Tibial artery (tissue), 4 donors: Measurements from ENCODE around the gene NFATC2IP.

ENCODE experiments used
- DNase-seq, 2 donors: peaks; one replicate each; pipeline ENCODE4 v3.0.0-alpha.2; 2019
- H3K27ac ChIP-seq, 2 donors: fragments of 200-600 bp; sonication (generic) in 1 of 2; 1 replicate in 1 of 2; 2 replicates in 1 of 2; pipeline ENCODE4 v1.5.1; 2018 to 2019; ENCODE audit warnings: mild to moderate bottlenecking in 1 of 2
- H3K27me3 ChIP-seq, 2 donors: fragments of 200-600 bp; sonication (generic) in 1 of 2; one replicate each; pipeline versions ENCODE4 v1.5.1 to v1.6.0; 2016 to 2019
- H3K36me3 ChIP-seq, 3 donors: fragments of 200-600 bp; sonication (generic) in 2 of 3; one replicate each; pipeline ENCODE4 v1.5.1; 2016 to 2019; ENCODE audit warnings: mild to moderate bottlenecking in 2 of 3
- H3K4me1 ChIP-seq, 4 donors: fragments of 200-600 bp; sonication (generic) in 2 of 4; 1 replicate in 3 of 4; 2 replicates in 1 of 4; pipeline ENCODE4 v1.5.1; 2016 to 2019
- H3K4me3 ChIP-seq, 2 donors: fragments of 200-600 bp; sonication (generic) in 1 of 2; 1 replicate in 1 of 2; 2 replicates in 1 of 2; pipeline ENCODE4 v1.5.1; 2018 to 2019; ENCODE audit warnings: mild to moderate bottlenecking in 2 of 2
- H3K9me3 ChIP-seq, 3 donors: fragments of 200-600 bp; sonication (generic) in 1 of 3; one replicate each; pipeline ENCODE4 v1.5.1; 2016 to 2019
- intact Hi-C: fragments of 100-400 bp; cut with DNase I; formaldehyde crosslinking; loops from one replicate; pipeline ENCODE4 v1.15.0; 2023; ENCODE audit warnings: low total_unique reads
- TF ChIP-seq, protein P1 (sequence below), 2 experiments: fragments of 200-600 bp in 1 of 2; fragments of 450-650 bp in 1 of 2; IDR thresholded peaks; one replicate each; pipeline ENCODE4 v1.5.1; 2017 to 2019; ENCODE audit warnings: antibody characterized with exemption in 2 of 2, mild to moderate bottlenecking in 1 of 2, moderate library complexity in 1 of 2

NFATC2IP gene

DNA sequence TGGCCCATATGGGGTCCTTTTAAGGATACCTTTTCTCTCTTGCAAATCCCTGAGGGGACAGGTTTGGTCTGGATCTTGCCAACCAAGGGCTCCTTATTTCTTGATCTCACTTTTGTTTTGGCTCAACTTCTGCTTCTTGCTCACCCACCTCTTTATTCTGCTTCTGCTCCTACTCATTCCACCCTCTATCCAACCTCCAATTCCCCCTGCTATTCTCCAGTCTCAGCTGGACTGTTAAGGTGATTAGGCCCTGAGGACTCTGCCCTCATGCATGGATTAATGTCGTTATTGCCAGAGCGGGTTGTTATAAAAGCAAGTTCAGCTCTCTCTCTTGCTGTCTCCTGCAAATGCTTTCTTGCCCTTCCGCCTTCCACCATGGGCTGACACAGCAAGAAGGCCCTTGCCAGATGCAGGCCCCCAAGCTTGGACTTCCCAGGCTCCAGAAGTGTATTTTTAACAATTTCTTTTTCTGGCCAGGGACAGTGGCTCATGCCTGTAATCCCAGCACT is 63.9 kb downstream of the NFATC2IP start:
- no peaks in the 10 kb centered on the region for H3K4me1 ChIP-seq
- H3K27me3 ChIP-seq = peaks cover 0 to under 1% of the 10 kb centered on the region in 2 donors
- DNase-seq = no peak
- no peaks in the 10 kb centered on the region for H3K9me3 ChIP-seq
- H3K27ac ChIP-seq = no peak overlapping the region
- H3K36me3 ChIP-seq = no peaks in the 10 kb centered on the region
- H3K4me3 ChIP-seq = no peak overlapping the region
- TF ChIP-seq, protein P1, sequence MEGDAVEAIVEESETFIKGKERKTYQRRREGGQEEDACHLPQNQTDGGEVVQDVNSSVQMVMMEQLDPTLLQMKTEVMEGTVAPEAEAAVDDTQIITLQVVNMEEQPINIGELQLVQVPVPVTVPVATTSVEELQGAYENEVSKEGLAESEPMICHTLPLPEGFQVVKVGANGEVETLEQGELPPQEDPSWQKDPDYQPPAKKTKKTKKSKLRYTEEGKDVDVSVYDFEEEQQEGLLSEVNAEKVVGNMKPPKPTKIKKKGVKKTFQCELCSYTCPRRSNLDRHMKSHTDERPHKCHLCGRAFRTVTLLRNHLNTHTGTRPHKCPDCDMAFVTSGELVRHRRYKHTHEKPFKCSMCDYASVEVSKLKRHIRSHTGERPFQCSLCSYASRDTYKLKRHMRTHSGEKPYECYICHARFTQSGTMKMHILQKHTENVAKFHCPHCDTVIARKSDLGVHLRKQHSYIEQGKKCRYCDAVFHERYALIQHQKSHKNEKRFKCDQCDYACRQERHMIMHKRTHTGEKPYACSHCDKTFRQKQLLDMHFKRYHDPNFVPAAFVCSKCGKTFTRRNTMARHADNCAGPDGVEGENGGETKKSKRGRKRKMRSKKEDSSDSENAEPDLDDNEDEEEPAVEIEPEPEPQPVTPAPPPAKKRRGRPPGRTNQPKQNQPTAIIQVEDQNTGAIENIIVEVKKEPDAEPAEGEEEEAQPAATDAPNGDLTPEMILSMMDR (IDR thresholded peaks at IDR 0.05) = no peak
- intact Hi-C loops = no loop called here
